Ovary (tissue), 3 donors: ENCODE results near the gene CDC6.

Source experiments
- CTCF ChIP-seq, 3 donors: fragments of 450-650 bp in 2 of 3; fragments of 200-600 bp in 1 of 3; IDR thresholded peaks; one replicate each; pipeline versions ENCODE4 v1.5.1 to v1.8.0; 2016 to 2022; ENCODE audit warnings: antibody characterized with exemption in 3 of 3, mild to moderate bottlenecking in 1 of 3
- POLR2A ChIP-seq: fragments of 450-650 bp; IDR thresholded peaks from one replicate; pipeline ENCODE4 v1.6.1; 2017; ENCODE audit warnings: antibody characterized with exemption, mild to moderate bottlenecking, moderate library complexity
- donor health status: DM: no; HTN: no; CAD: no.

DNA sequence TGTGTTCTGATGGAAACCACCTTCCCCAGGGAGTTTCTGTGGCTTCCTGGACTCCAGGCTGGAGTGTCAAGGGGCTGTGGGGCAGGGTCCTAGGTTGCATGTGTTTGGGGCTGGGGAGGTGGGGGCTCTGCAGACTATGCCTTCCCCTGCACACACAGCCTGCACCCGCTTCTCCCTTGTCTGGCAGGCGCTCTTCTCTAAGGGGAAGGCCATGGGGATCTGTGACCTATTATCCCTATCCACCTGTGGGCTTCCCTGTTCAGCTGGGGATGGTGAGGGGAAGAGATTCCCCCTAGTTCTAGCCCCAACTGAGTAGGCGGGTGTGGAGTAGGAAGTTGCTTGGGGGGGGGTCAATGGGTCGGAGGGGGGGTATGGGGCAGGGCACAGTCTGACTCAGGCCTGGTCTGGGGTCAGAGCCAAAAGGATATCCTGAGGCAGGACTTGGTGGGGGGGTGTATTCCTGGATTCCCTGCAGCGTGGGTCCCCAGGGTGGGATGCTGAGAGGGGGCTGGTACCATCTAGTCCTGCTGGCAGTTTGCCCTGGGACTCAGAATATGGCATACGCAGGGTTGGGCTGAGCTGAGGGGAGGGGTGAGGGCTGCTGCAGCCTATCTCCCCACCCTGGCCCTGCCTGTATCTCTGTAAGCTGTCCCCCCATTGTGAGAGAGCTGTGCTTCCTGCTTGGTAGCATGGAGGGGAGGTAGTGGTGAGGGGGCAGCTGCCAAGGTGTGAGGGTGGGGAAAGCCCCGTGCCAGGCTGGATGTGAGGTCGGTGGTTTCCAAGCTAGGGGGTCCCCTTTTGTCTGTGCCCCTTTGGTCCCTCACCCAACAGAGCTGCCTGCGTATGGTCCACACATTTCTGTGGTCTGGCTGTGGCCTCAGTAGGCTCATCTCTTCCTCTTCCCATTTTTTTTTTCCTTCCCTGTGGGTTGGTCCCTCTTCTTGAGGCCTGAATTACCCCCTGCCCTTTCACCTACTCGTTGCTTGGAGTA is 36.0 kb downstream of the CDC6 start:
- TF ChIP-seq CTCF (IDR thresholded peaks at IDR 0.05) (no peak), POLR2A (no peak)
